ENCODE data around the gene TPI1.
"Not testable (repeated sequence)": the region's sequence is repeated elsewhere in the genome, so short reads cannot be mapped to it uniquely, and the experiment has no call there.

The TPI1 gene

GRCh38 chr12:6869049-6870021, 2.0 kb downstream of the TPI1 start:
- DNase-seq: peak; percentile 43

- DNase-seq: not testable (repeated sequence)
These were observed 3.0 kb downstream of the TPI1 start for GRCh38 chr12:6870304-6870703.

GRCh38 chr12:6871052-6871957, 4.0 kb downstream of the TPI1 start:
- no peak for DNase-seq

- DNase-seq: peak; percentile 66
These were observed 5.0 kb downstream of the TPI1 start for GRCh38 chr12:6872073-6873048.

- peak; percentile 91 for DNase-seq
These were observed 6.0 kb downstream of the TPI1 start, which contains the start of gene SPSB2 for GRCh38 chr12:6873094-6874014. Gene SPSB2 (minus strand): TSS chr12:6873303. CDS start chr12:6872901, 402 bp downstream.

GRCh38 chr12:6874015-6874368, 6.7 kb downstream of the TPI1 start:
- not testable (repeated sequence) for DNase-seq

- not testable (repeated sequence) for DNase-seq
These were observed 12.5 kb downstream of the TPI1 start for GRCh38 chr12:6879824-6880223.

- no peak for DNase-seq
These were observed 15.9 kb downstream of the TPI1 start for GRCh38 chr12:6883252-6883651.

- no peak for DNase-seq
These were observed 16.4 kb downstream of the TPI1 start for GRCh38 chr12:6883683-6884082.

- DNase-seq: no peak
These were observed 17.2 kb downstream of the TPI1 start for GRCh38 chr12:6884539-6884938.

- not testable (repeated sequence) for DNase-seq
These were observed 19.1 kb downstream of the TPI1 start for GRCh38 chr12:6886206-6886999.

GRCh38 chr12:6887460-6887859, 20.1 kb downstream of the TPI1 start:
- no peak for DNase-seq

- DNase-seq: no peak
These were observed 21.0 kb downstream of the TPI1 start for GRCh38 chr12:6888360-6888759.

GRCh38 chr12:6888794-6889193, 21.5 kb downstream of the TPI1 start:
- not testable (repeated sequence) for DNase-seq

- DNase-seq: not testable (repeated sequence)
These were observed 22.6 kb downstream of the TPI1 start for GRCh38 chr12:6889775-6890573.

- peak; percentile 94 for DNase-seq
These were observed 23.7 kb downstream of the TPI1 start for GRCh38 chr12:6890789-6891645.

GRCh38 chr12:6891646-6892001, 24.3 kb downstream of the TPI1 start:
- no peak for DNase-seq

GRCh38 chr12:6892683-6893082, 25.4 kb downstream of the TPI1 start:
- not testable (repeated sequence) for DNase-seq
